Astrocyte (in vitro differentiated cells and primary cell): ENCODE measurements around the gene EGFLAM.

Experiments used
- EZH2 ChIP-seq: IDR thresholded peaks from 2 replicates; pipeline ENCODE4 v1.6.1; 2012; ENCODE audit warnings: mild to moderate bottlenecking, low read length, inconsistent platforms; ENCODE audit not compliant: insufficient read depth
- TF ChIP-seq, protein P1 (sequence below): IDR thresholded peaks from 2 replicates; pipeline ENCODE4 v1.5.1; 2011; ENCODE audit warnings: low read depth, mild to moderate bottlenecking, inconsistent platforms, low read length, moderate library complexity; ENCODE audit not compliant: insufficient read depth

DNA sequence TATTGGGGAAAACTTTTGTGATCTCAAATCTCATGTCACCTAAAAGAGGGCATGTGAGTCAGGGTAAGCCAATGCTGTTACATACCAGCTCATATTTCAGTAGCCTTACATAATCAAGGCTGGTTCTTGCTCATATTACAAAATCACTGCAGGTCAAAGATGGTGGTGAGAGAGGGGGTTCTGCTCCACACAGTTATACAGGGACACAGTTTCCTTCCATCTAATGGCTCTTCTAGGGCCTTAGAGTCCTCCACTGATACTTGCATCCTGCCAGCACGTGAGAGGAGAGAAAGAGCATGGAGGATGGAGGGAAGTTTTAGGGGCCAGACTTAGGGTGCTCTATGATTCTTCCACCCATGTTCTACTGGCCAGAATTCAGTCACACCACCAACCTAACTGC, 168.1 kb downstream of the EGFLAM start:
- no peak for TF ChIP-seq EZH2
- TF ChIP-seq, protein P1, sequence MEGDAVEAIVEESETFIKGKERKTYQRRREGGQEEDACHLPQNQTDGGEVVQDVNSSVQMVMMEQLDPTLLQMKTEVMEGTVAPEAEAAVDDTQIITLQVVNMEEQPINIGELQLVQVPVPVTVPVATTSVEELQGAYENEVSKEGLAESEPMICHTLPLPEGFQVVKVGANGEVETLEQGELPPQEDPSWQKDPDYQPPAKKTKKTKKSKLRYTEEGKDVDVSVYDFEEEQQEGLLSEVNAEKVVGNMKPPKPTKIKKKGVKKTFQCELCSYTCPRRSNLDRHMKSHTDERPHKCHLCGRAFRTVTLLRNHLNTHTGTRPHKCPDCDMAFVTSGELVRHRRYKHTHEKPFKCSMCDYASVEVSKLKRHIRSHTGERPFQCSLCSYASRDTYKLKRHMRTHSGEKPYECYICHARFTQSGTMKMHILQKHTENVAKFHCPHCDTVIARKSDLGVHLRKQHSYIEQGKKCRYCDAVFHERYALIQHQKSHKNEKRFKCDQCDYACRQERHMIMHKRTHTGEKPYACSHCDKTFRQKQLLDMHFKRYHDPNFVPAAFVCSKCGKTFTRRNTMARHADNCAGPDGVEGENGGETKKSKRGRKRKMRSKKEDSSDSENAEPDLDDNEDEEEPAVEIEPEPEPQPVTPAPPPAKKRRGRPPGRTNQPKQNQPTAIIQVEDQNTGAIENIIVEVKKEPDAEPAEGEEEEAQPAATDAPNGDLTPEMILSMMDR: no peak
